ENCODE results near the gene XRN1. TPM values are rescaled to one million over a fixed set of nuclear protein-coding genes. Genes with fewer than 3 reads are reported as not detected.

The XRN1 gene
- polyA plus RNA-seq, 1 experiment = 14.3 TPM

- POLR2A ChIA-PET = no interaction called here
- Histone ChIP-seq H3K4me3 (ENCODE audit: low read depth, low read length) (no peak overlapping the region), H3K36me3 (ENCODE audit: control insufficient read depth, insufficient read depth, low read length) (no peaks in the 10 kb centered on the region), H3K27me3 (ENCODE audit: control insufficient read depth, insufficient read depth, low read length) (no peaks in the 10 kb centered on the region)
- CTCF ChIA-PET = no interaction called here
- no peak for DNase-seq (ENCODE audit: low read depth)
- TF ChIP-seq, protein P1, sequence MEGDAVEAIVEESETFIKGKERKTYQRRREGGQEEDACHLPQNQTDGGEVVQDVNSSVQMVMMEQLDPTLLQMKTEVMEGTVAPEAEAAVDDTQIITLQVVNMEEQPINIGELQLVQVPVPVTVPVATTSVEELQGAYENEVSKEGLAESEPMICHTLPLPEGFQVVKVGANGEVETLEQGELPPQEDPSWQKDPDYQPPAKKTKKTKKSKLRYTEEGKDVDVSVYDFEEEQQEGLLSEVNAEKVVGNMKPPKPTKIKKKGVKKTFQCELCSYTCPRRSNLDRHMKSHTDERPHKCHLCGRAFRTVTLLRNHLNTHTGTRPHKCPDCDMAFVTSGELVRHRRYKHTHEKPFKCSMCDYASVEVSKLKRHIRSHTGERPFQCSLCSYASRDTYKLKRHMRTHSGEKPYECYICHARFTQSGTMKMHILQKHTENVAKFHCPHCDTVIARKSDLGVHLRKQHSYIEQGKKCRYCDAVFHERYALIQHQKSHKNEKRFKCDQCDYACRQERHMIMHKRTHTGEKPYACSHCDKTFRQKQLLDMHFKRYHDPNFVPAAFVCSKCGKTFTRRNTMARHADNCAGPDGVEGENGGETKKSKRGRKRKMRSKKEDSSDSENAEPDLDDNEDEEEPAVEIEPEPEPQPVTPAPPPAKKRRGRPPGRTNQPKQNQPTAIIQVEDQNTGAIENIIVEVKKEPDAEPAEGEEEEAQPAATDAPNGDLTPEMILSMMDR (IDR thresholded peaks at IDR 0.05; ENCODE audit: insufficient read depth, low read depth, low read length) = no peak
These were observed 174.3 kb downstream of the XRN1 start for GRCh38 chr3:142273501-142273900.

DNA sequence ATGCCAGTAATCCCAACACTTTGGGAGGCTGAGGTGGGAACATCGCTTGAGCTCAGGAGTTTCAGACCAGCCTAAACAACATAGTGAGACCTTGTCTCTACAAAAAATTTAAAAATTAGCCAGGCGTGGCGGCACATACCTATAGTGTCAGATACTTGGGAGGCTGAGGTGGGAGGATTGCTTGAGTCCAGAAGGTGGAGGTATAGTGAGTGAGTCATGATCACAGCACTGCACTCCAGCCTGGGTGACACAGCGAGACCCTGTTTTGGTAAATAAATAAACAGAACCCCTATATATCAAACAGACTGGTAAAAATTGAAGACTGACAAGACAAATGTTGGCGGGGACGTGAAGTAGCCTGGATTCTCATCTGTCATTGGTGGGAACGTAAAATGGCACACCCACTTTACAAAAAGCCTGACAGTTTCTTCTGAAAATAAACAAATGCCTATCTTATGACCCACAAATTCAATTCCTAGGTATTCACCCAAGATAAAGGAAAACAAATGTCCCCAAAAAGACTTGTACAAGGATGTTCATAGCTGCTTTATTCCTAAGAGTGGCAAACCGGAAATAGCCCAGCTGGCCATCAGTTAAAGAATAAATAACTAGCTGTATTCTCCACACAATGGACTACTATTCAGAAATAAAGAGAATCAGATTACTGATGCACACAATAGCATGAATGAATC is 175.5 kb downstream of the XRN1 start:
- DNase-seq (ENCODE audit: low read depth) = no peak

DNA sequence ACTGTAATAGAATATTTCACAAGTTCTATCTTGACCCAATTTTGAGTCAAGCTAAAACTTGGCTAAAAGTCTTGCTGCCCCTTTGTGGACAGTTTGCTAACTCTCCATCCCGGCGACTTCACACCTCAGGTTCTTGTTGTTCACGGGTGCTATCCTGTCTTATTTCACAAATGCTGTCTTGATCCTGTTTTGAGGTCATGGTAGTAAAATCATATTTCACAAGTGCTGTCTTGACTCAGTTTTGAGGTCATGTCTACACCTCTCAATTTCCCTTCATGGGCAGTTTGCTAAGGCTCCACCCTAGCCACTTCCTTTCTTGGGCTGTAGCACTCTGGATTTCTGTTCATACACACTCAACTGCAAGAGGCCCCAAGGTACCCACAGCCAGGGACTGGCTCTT is 177.4 kb downstream of the XRN1 start:
- ChIA-PET POLR2A (no interaction called here), CTCF (interaction anchor here (0.5 to 1.7 kb wide), 2 partner anchors 10 to 91 kb away, joined by 4 to 7 read pairs; no protein-coding TSS in a partner anchor)
- no peak overlapping the region for H3K4me3 ChIP-seq (ENCODE audit: low read depth, low read length)
- no peak for DNase-seq (ENCODE audit: low read depth)
- TF ChIP-seq, protein P1 (IDR thresholded peaks at IDR 0.05; ENCODE audit: insufficient read depth, low read depth, low read length) = no peak
- no peaks in the 10 kb centered on the region for H3K27me3 ChIP-seq (ENCODE audit: control insufficient read depth, insufficient read depth, low read length)
- no peaks in the 10 kb centered on the region for H3K36me3 ChIP-seq (ENCODE audit: control insufficient read depth, insufficient read depth, low read length)

More for the DNA sequence above, 175.5 kb downstream of the XRN1 start:
- no peak overlapping the region for H3K4me3 ChIP-seq (ENCODE audit: low read depth, low read length)
- TF ChIP-seq, protein P1 (IDR thresholded peaks at IDR 0.05; ENCODE audit: insufficient read depth, low read depth, low read length) = no peak
- ChIA-PET POLR2A (no interaction called here), CTCF (no interaction called here)
- H3K36me3 ChIP-seq (ENCODE audit: control insufficient read depth, insufficient read depth, low read length) = no peaks in the 10 kb centered on the region
- H3K27me3 ChIP-seq (ENCODE audit: control insufficient read depth, insufficient read depth, low read length) = no peaks in the 10 kb centered on the region

- TF ChIP-seq, protein P1 (IDR thresholded peaks at IDR 0.05; ENCODE audit: insufficient read depth, low read depth, low read length) = no peak
- Histone ChIP-seq H3K27me3 (ENCODE audit: control insufficient read depth, insufficient read depth, low read length) (no peaks in the 10 kb centered on the region), H3K36me3 (ENCODE audit: control insufficient read depth, insufficient read depth, low read length) (no peaks in the 10 kb centered on the region), H3K4me3 (ENCODE audit: low read depth, low read length) (no peak overlapping the region)
- no peak for DNase-seq (ENCODE audit: low read depth)
- ChIA-PET CTCF (interaction anchor here (0.5 to 1.7 kb wide), 2 partner anchors 10 to 91 kb away, joined by 4 to 7 read pairs; no protein-coding TSS in a partner anchor), POLR2A (no interaction called here)
These were observed 178.1 kb downstream of the XRN1 start for GRCh38 chr3:142269767-142270166.

DNA sequence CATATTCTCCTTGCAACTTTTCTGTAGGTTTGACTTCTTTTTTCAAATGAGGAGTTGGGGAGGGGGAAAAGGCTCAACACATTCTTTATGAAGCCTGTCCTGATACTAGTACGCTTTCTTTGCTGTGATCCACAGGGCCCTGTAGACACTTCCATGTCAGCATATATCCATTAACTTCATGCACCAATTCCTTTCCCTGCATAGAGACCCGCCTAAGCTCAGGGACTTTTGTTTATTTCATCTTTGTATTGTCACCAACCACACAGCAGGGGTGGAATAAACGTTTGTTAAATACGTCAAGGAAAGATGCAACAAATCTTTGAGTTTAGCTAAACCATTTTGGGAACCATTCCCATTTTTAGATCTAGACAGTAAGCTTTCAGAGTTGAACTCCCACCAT is 179.4 kb downstream of the XRN1 start:
- H3K36me3 ChIP-seq (ENCODE audit: control insufficient read depth, insufficient read depth, low read length) = no peaks in the 10 kb centered on the region
- no peak overlapping the region for H3K4me3 ChIP-seq (ENCODE audit: low read depth, low read length)
- no peaks in the 10 kb centered on the region for H3K27me3 ChIP-seq (ENCODE audit: control insufficient read depth, insufficient read depth, low read length)
- TF ChIP-seq, protein P1 (IDR thresholded peaks at IDR 0.05; ENCODE audit: insufficient read depth, low read depth, low read length) = no peak
- ChIA-PET POLR2A (no interaction called here), CTCF (interaction anchor here (0.9 kb wide), 1 partner anchor 11 kb away, joined by 3 read pairs; no protein-coding TSS in a partner anchor)
- no peak for DNase-seq (ENCODE audit: low read depth)
